Ascending aorta (tissue), 2 donors: ENCODE data around the gene ERG28. TPM values are rescaled to one million over a fixed set of nuclear protein-coding genes. Genes with fewer than 3 reads are reported as not detected.
A peak's percentile ranks its signal among the peaks of the same experiment; 100 is the strongest.

Experiments used
- DNase-seq, 2 donors: peaks; one replicate each; pipeline ENCODE4 v3.0.0-alpha.2; 2019; ENCODE audit warnings: low spot score in 2 of 2
- H3K27ac ChIP-seq, 2 donors: fragments of 200-600 bp; sonication (generic); one replicate each; pipeline ENCODE4 v1.5.1; 2016 to 2017; ENCODE audit warnings: mild to moderate bottlenecking in 1 of 2
- H3K27me3 ChIP-seq: fragments of 200-600 bp; sonication (generic); one replicate; pipeline ENCODE4 v1.5.1; 2017
- H3K36me3 ChIP-seq, 2 donors: fragments of 200-600 bp; sonication (generic); one replicate each; pipeline ENCODE4 v1.5.1; 2016
- H3K4me1 ChIP-seq, 2 donors: fragments of 200-600 bp; sonication (generic); one replicate each; pipeline ENCODE4 v1.5.1; 2016 to 2017; ENCODE audit warnings: mild to moderate bottlenecking in 1 of 2
- H3K4me3 ChIP-seq, 2 donors: fragments of 200-600 bp; sonication (generic); one replicate each; pipeline ENCODE4 v1.5.1; 2016 to 2017; ENCODE audit warnings: mild to moderate bottlenecking in 1 of 2
- H3K9me3 ChIP-seq, 2 donors: fragments of 200-600 bp; sonication (generic); one replicate each; pipeline ENCODE4 v1.5.1; 2016
- CTCF ChIP-seq, 3 experiments: fragments of 200-600 bp in 2 of 3; fragments of 450-650 bp in 1 of 3; sonication (generic) in 2 of 3; IDR thresholded peaks; one replicate each; pipeline ENCODE4 v1.5.1; 2016 to 2019; ENCODE audit warnings: antibody characterized with exemption in 3 of 3, mild to moderate bottlenecking in 1 of 3, moderate library complexity in 1 of 3
- intact Hi-C: fragments of 100-400 bp; cut with DNase I; formaldehyde crosslinking; loops from one replicate; pipeline ENCODE4 v1.15.1; 2023
- total RNA-seq: library from RNA; depleted of rRNA; stranded (reverse); fragments of >200 nt; gene quantifications from one replicate; pipeline ENCODE4 v1.1.0, GENCODE V29; 2016

ERG28 gene
- 2.3 TPM for total RNA-seq

- intact Hi-C loops = loop anchor here (1.0 to 5.0 kb wide), 3 partner anchors 42 to 491 kb away; partner anchors contain the start of gene GPATCH2L
Observed at GRCh38 chr14:75660630-75661498, at the start of gene ERG28, which contains the start of gene TTLL5. ERG28 (minus strand) TSS chr14:75660876; CDS start chr14:75657502, 3,374 bp downstream. TTLL5 (plus strand) TSS chr14:75661246; CDS start chr14:75663150, 1,904 bp downstream.

GRCh38 chr14:75709207-75709812, 48.6 kb upstream of the ERG28 start:
- Histone ChIP-seq H3K27ac (peak overlapping the region in 1 of 2 donors; percentile 12), H3K9me3 (no peaks in the 10 kb centered on the region), H3K27me3 (no peaks in the 10 kb centered on the region), H3K36me3 (no peaks in the 10 kb centered on the region), H3K4me1 (peaks cover 0 to 15% of the 10 kb centered on the region in 2 donors), H3K4me3 (no peak overlapping the region)
- intact Hi-C loops = loop anchor here (1.0 to 10.0 kb wide), 2 partner anchors 273 to 345 kb away; no protein-coding TSS in a partner anchor
- DNase-seq = peak; percentile 24 to 89
- TF ChIP-seq CTCF (IDR thresholded peaks at IDR 0.05) = peak; percentile 59 to 83 (median 82)

More at GRCh38 chr14:75660630-75661498, at the start of gene ERG28, which contains the start of gene TTLL5:
- no peaks in the 10 kb centered on the region for H3K9me3 ChIP-seq
- no peak for TF ChIP-seq CTCF (IDR thresholded peaks at IDR 0.05)
- peaks cover 4 to 6% of the 10 kb centered on the region in 2 donors for H3K4me1 ChIP-seq
- DNase-seq = peak; percentile 94 to 98
- H3K27me3 ChIP-seq = no peaks in the 10 kb centered on the region
- H3K27ac ChIP-seq = peak within 1 kb of the TSS; percentile 78 to 87
- peaks cover 0 to 7% of the 10 kb centered on the region in 2 donors for H3K36me3 ChIP-seq
- H3K4me3 ChIP-seq = peak within 1 kb of the TSS; percentile 74 to 100

- no peaks in the 10 kb centered on the region for H3K9me3 ChIP-seq
- H3K27ac ChIP-seq = no peak overlapping the region
- no peak overlapping the region for H3K4me3 ChIP-seq
- no peak for TF ChIP-seq CTCF (IDR thresholded peaks at IDR 0.05)
- no peaks in the 10 kb centered on the region for H3K4me1 ChIP-seq
- DNase-seq = no peak
- H3K27me3 ChIP-seq = no peaks in the 10 kb centered on the region
- intact Hi-C loops = loop anchor here (10.0 kb wide), 1 partner anchor 350 kb away; no protein-coding TSS in a partner anchor
- H3K36me3 ChIP-seq = peaks cover 0 to 4% of the 10 kb centered on the region in 2 donors
Observed at GRCh38 chr14:75705014-75705413, 44.3 kb upstream of the ERG28 start.

- H3K4me1 ChIP-seq = no peaks in the 10 kb centered on the region
- no peaks in the 10 kb centered on the region for H3K9me3 ChIP-seq
- intact Hi-C loops = loop anchor here (1.0 to 10.0 kb wide), 2 partner anchors 42 to 351 kb away; partner anchors contain the start of gene TTLL5
- no peak for DNase-seq
- no peak for TF ChIP-seq CTCF (IDR thresholded peaks at IDR 0.05)
- H3K36me3 ChIP-seq = peaks cover 4 to 16% of the 10 kb centered on the region in 2 donors
- H3K27ac ChIP-seq = peak overlapping the region; percentile 67 to 75
- no peak overlapping the region for H3K4me3 ChIP-seq
- H3K27me3 ChIP-seq = no peaks in the 10 kb centered on the region
Observed at GRCh38 chr14:75703467-75703866, 42.8 kb upstream of the ERG28 start.

- Histone ChIP-seq H3K36me3 (peaks cover 9 to 16% of the 10 kb centered on the region in 2 donors), H3K27ac (peak overlapping the region; percentile 67 to 75), H3K27me3 (no peaks in the 10 kb centered on the region), H3K4me3 (peak overlapping the region in 1 of 2 donors; percentile 2), H3K4me1 (no peaks in the 10 kb centered on the region), H3K9me3 (no peaks in the 10 kb centered on the region)
- DNase-seq = no peak
- intact Hi-C loops = loop anchor here (1.0 to 10.0 kb wide), 2 partner anchors 41 to 352 kb away; partner anchors contain the start of gene TTLL5
- no peak for TF ChIP-seq CTCF (IDR thresholded peaks at IDR 0.05)
Observed at GRCh38 chr14:75702616-75703261, 42.1 kb upstream of the ERG28 start.
